Activated T-cell treated with anti-CD3 and anti-CD28 coated beads, Interleukin-2, amount 50 U/mL, for 4 hours (primary cell): ENCODE results near the gene PACRG. TPM values are rescaled to one million over a fixed set of nuclear protein-coding genes. Genes with fewer than 3 reads are reported as not detected.
"Not testable (repeated sequence)": the region's sequence is repeated elsewhere in the genome, so short reads cannot be mapped to it uniquely, and the experiment has no call there.

ENCODE experiments used
- ATAC-seq, 2 donors: fragments of 200-7000 bp; cut with Tn5 transposase; one replicate each; pipeline ENCODE4 v1.10.0; 2021
- DNase-seq: peaks from one replicate; pipeline ENCODE4 v3.0.0-alpha.2; 2020
- H3K27me3 Mint-ChIP-seq: one replicate; pipeline ENCODE4 v1.8.0; 2021; ENCODE audit warnings: low read depth, mixed read lengths
- H3K36me3 Mint-ChIP-seq: one replicate; pipeline ENCODE4 v1.8.0; 2022; ENCODE audit warnings: mixed read lengths; ENCODE audit not compliant: insufficient read depth
- H3K4me1 Mint-ChIP-seq: one replicate; pipeline ENCODE4 v1.8.0; 2021; ENCODE audit warnings: low read depth, mixed read lengths
- H3K4me3 Mint-ChIP-seq: one replicate; pipeline ENCODE4 v1.8.0; 2021; ENCODE audit warnings: mild to moderate bottlenecking, moderate library complexity, mixed read lengths
- H3K9me3 Mint-ChIP-seq: one replicate; pipeline ENCODE4 v1.8.0; 2021; ENCODE audit warnings: mixed read lengths
- total RNA-seq, 3 donors: library from RNA; stranded (reverse); gene quantifications; one replicate each; pipeline ENCODE4 v1.2.1, GENCODE V29; 2021

PACRG gene
- total RNA-seq, 3 donors from 2014 or later: not detected

DNA sequence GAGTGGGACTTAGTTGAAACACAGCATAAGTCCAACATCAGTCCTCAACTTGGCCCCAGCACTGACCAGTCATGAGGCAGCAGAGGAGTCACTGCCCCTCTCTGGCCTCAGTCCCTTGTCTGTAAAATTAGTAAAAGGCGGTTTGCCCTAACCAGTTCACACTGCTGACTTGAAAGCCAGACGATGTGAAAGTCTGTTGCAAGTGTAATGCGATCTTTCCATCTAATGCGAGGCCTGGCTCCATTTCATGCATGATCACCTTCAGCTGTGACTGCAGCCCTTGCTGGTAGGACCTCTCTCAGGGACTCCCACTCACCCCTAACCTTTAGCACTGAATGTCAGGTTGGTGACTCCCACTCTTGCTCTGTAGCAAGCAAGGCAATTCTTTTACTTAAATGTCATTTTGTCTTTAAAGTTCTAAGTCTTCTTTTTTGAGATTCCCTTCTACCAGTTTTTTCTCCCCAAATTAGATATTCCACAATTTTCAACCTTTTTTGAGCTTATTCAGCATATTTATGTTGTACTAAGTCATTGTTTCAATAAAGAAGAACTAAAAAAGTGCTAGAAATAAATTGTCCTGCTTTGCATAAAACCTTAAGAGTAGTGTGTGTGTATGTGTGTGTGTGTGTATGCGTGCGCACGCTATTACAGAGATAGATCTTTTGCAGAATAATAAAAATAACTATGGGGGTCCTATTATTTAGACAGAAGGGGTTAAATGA is 245.5 kb downstream of the PACRG start:
- no peak for ATAC-seq
- Mint-ChIP-seq H3K27me3 (no peaks in the 10 kb centered on the region), H3K9me3 (peaks cover 7% of the 10 kb centered on the region), H3K4me1 (no peaks in the 10 kb centered on the region), H3K4me3 (no peak overlapping the region), H3K36me3 (no peaks in the 10 kb centered on the region)
- no peak for DNase-seq

DNA sequence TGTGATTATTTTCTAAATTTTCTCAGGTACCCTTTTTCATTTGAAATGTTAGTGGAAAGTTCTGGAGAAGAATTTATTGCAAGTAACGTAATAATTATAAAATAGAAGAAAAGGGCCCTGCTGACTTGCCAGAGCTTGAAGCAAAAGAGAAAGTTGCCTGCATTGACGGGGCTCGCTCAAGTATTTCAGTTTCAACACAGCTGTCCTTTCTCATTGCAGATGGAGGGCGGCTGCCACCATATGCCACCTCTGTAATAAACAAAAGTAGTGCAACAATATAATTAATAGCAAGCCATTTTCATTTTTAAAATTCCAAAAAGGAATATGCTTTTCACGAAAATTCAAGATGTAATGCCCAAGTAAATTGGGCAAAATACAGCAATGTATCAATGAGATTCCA is 246.2 kb downstream of the PACRG start:
- peaks cover 7% of the 10 kb centered on the region for H3K9me3 Mint-ChIP-seq
- DNase-seq (no peak), ATAC-seq (no peak)
- H3K4me1 Mint-ChIP-seq: no peaks in the 10 kb centered on the region
- no peaks in the 10 kb centered on the region for H3K36me3 Mint-ChIP-seq
- H3K4me3 Mint-ChIP-seq: no peak overlapping the region
- no peaks in the 10 kb centered on the region for H3K27me3 Mint-ChIP-seq

DNA sequence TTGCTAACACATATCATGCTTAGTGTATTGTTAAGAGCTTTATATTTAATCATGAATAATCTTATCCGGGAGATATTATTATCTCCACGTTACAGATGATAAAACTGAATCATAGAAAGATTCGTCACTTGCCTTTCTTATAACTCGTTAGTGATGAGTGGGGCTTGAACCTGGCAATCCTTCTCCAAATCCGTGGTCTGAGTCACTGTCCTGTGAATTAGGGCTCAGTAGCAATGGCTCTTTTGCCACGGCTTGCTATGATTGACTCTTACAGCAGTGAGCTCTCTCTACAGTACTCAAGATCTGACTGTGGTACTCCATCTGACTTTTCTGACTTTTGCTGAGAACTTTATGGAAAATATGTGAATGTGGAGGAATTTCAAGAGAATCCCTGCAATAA is 246.9 kb downstream of the PACRG start:
- H3K4me1 Mint-ChIP-seq: no peaks in the 10 kb centered on the region
- H3K9me3 Mint-ChIP-seq: peaks cover 7% of the 10 kb centered on the region
- no peak for DNase-seq
- H3K27me3 Mint-ChIP-seq: no peaks in the 10 kb centered on the region
- no peak for ATAC-seq
- no peak overlapping the region for H3K4me3 Mint-ChIP-seq
- H3K36me3 Mint-ChIP-seq: no peaks in the 10 kb centered on the region

DNA sequence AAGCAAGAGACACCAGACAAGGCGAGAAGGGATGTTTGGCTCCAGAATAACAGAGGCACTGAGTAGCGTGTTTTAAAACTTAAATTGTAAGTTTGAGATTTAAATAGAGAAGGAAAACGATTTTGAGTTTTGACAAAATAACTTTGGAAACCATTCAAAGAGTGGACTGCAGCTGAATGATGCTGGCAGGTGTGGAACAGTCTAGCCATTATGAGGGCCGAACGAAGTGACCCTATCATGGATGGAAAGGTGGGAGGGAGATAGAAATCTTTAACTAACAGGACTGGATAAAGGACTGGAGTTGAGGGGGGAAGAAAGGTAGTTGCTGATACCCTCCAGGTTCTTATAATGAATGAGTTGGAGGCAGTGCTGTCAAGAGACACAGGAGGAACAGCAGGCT is 248.4 kb downstream of the PACRG start:
- Mint-ChIP-seq H3K36me3 (no peaks in the 10 kb centered on the region), H3K4me1 (no peaks in the 10 kb centered on the region), H3K4me3 (no peak overlapping the region), H3K27me3 (no peaks in the 10 kb centered on the region), H3K9me3 (peaks cover 3% of the 10 kb centered on the region)
- DNase-seq (no peak), ATAC-seq (no peak)

DNA sequence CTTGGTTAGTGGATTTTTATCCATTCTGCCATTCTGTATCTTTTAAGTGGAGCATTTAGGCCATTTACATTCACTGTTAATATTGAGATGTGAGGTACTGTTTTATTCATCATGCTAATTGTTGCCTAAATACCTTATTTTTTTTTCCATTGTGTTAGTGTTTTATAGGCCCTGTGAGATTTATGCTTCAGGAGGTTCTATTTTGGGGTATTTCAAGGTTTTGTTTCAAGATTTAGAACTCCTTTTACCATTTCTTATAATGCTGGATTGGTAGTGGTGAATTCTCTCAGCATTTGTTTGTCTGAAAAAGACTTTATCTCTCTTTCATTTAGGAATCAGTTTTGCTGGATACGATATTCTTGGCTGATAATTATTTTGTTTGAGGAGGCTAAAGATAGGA is 255.5 kb downstream of the PACRG start:
- H3K4me3 Mint-ChIP-seq, DNase-seq, H3K4me1 Mint-ChIP-seq, H3K27me3 Mint-ChIP-seq, H3K36me3 Mint-ChIP-seq, ATAC-seq: not testable (repeated sequence)
- peaks cover 25% of the 10 kb centered on the region for H3K9me3 Mint-ChIP-seq

DNA sequence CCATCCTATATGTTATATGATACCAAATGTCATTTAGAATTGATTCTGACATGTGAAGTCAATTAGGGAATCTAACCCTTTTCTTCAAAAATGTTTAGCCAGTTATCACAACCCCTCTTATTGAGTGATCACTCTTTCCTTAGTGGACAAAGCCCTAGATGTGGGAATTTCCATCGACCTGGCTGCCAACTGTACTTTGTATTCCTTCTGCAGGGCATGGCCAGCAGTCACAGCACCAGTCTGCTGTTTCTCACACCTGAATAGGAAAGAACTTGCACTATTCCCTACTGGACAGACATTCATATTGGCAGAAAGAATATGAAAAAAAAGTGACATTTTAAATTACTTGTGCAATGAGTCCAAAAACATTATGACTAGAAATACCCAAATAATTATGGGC is 271.0 kb downstream of the PACRG start:
- Mint-ChIP-seq H3K27me3 (no peaks in the 10 kb centered on the region), H3K9me3 (peaks cover 6% of the 10 kb centered on the region), H3K4me1 (no peaks in the 10 kb centered on the region), H3K4me3 (no peak overlapping the region), H3K36me3 (no peaks in the 10 kb centered on the region)
- DNase-seq (no peak), ATAC-seq (no peak)

DNA sequence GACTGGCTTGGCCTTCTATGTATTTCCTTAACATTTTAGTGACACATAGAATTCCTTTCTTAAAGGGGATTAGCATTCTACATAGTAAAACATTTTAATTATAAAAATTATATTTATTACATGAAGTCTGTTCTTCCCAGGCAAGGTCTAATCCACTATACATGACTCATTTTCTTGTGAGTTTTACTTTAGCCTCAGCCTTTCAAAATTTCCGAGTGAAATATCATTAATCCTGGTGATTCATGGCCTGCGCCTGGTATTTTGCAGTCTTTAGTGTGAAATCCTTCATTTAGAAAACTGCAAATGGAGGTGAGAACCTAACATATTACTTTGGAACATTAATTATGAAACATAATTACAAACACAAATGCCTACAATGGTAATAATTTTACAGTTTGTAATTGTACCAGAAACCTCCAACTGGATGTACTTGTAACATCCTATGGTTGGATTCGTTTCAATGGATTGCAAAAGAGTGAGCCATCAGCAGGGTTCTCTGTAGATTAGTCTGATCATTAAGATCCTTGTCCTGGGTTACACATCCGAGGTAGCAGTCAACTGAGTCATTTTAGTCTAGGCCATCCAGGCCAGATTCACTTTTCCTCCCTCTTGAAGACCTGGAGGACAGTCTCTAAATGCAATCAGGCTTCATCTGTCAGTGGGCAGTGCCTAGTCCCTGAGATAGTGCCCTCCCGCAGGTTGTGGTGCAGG is 272.0 kb downstream of the PACRG start:
- Mint-ChIP-seq H3K36me3 (no peaks in the 10 kb centered on the region), H3K9me3 (peaks cover 6% of the 10 kb centered on the region), H3K4me1 (no peaks in the 10 kb centered on the region), H3K27me3 (no peaks in the 10 kb centered on the region), H3K4me3 (no peak overlapping the region)
- ATAC-seq: no peak
- no peak for DNase-seq

DNA sequence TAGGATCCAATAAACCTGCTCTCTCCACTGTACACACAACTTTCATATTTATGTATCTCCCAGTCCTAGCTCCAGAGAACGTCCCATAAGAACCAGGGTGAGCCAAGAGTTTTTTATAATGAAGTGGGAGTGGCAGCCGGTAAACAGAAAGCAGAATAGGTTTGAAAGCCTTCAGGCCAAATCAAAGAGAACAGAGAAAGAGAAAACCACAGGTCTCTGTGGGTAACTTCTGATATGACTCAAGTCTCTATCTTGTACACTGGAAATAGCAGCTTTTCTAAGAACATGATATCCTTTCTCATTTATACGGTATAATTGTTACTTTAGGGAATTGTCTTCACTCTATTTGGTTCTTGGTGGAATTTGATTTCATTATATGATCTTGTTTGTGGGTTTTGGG is 273.6 kb downstream of the PACRG start:
- Mint-ChIP-seq H3K36me3 (no peaks in the 10 kb centered on the region), H3K4me3 (no peak overlapping the region), H3K27me3 (no peaks in the 10 kb centered on the region), H3K9me3 (peaks cover 2% of the 10 kb centered on the region), H3K4me1 (no peaks in the 10 kb centered on the region)
- DNase-seq: no peak
- ATAC-seq: no peak

DNA sequence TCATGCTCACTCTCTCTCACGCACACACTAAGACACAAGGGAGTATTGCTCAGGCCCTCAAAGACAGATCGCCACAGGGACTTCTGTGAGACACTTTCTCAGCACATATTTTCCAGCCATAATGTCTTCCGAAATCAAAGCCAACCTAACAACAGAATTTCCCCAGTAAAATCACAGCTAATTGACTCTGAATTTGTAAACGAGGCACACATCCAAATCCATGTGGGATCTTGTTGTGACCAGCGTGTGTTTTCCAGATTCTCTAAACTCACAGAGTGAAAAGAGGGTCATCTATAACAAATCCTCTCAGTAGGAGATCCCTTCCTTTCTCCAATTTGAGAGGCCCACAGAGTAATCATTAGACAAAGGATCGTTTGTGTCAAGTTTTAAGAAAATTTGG is 280.4 kb downstream of the PACRG start:
- ATAC-seq: no peak
- DNase-seq: no peak
- H3K9me3 Mint-ChIP-seq: no peaks in the 10 kb centered on the region
- no peak overlapping the region for H3K4me3 Mint-ChIP-seq
- no peaks in the 10 kb centered on the region for H3K4me1 Mint-ChIP-seq
- H3K27me3 Mint-ChIP-seq: no peaks in the 10 kb centered on the region
- H3K36me3 Mint-ChIP-seq: no peaks in the 10 kb centered on the region

DNA sequence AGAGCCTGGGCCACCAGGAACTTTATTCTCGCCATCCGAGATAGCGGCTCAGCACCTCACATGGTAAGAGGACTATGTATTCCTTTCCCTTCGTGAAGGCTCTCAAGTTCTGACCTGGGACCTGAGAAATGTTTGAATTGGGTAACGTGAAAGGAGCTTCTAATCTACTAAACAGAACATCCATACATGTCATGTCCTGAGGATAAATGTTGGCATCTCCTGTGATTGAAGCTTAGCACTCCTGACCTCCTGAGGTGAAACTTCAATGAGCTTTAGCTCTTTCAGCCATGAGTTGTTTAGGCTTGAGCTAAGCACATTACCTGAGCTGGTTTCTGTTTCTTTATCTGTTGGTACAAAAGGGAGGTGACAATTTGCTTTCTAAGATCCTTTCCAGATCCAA is 280.9 kb downstream of the PACRG start:
- Mint-ChIP-seq H3K4me3 (no peak overlapping the region), H3K9me3 (no peaks in the 10 kb centered on the region), H3K36me3 (no peaks in the 10 kb centered on the region), H3K4me1 (no peaks in the 10 kb centered on the region), H3K27me3 (no peaks in the 10 kb centered on the region)
- DNase-seq (no peak), ATAC-seq (no peak)

DNA sequence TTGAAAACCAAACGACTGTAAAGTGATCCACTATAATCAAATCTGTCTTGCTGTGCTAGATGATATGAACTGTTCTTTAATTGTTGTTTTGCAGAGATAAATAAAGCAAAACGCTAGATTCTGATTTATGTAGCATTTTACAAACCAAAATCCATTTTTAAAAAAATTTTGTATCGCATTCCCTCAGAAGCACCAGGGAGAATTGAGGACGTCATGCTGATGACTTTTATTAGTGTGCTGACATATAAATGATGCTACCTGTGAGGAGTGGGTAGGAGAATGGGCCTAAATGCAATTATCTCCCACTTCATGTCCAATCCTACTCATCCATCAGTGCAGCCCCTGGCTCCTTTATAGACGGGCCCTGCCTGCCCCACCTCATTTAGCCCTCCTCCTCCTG is 282.4 kb downstream of the PACRG start:
- DNase-seq (no peak), ATAC-seq (no peak)
- no peaks in the 10 kb centered on the region for H3K27me3 Mint-ChIP-seq
- no peaks in the 10 kb centered on the region for H3K36me3 Mint-ChIP-seq
- no peaks in the 10 kb centered on the region for H3K9me3 Mint-ChIP-seq
- H3K4me3 Mint-ChIP-seq: no peak overlapping the region
- H3K4me1 Mint-ChIP-seq: no peaks in the 10 kb centered on the region

DNA sequence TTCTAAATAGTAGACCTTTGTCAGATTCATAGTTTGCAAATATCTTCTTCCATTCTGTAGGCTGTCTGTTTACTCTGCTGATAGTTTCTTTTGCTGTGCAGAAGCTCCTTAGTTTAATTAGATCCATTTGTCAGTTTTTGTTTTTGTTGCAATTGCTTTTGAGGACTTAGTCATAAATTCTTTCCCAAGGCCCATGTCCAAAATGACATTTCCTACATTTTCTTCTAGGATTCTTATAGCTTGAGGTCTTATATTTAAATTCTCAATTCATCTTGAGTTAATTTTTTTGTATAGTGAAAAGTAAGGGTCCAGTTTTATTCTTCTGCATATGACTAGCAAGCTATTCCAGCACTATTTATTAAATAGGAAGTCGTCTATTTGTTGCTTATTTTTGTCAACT is 287.0 kb downstream of the PACRG start:
- DNase-seq (no peak), ATAC-seq (no peak)
- Mint-ChIP-seq H3K9me3 (peaks cover 13% of the 10 kb centered on the region), H3K4me1 (no peaks in the 10 kb centered on the region), H3K4me3 (no peak overlapping the region), H3K27me3 (no peaks in the 10 kb centered on the region), H3K36me3 (no peaks in the 10 kb centered on the region)

DNA sequence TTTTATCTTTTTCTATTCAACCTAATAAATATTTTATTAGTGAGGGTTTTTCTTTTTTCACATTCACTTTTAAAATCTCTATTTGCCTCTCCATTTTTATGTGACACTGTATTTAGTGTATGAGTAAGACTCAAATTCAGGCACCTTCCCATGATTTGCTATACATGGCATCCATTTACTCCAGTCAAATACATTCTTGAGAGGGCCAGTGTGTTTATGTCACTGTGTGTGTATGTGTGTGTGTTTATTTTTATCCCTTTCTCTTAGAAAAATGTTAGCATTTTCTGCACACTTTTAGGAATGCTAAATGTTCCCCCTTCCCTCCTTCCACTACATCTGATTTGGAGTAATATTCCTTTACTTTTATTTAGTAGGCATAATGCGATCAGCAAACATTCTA is 290.0 kb downstream of the PACRG start:
- H3K36me3 Mint-ChIP-seq: no peaks in the 10 kb centered on the region
- H3K4me3 Mint-ChIP-seq: no peak overlapping the region
- ATAC-seq (no peak), DNase-seq (no peak)
- no peaks in the 10 kb centered on the region for H3K27me3 Mint-ChIP-seq
- no peaks in the 10 kb centered on the region for H3K4me1 Mint-ChIP-seq
- peaks cover 22% of the 10 kb centered on the region for H3K9me3 Mint-ChIP-seq

DNA sequence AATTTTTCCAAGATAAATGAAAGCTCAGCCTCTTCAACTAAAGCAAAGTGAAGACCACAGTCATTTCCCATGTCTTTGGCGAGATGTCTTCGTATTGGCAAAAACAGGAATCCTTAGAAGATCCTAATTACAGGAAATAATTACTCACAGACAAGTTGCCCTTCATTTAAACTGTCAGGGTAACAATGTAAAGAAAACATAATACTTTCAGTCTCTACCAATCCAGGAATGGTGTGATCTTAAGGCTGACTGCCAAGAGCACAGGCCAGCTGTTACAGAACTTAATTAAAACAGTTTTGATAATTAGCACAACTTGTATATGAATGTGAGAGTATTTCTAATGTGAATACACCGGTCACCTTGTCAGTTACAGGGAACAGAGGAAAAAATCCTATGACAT is 292.2 kb downstream of the PACRG start:
- H3K4me1 Mint-ChIP-seq: no peaks in the 10 kb centered on the region
- ATAC-seq: no peak

DNA sequence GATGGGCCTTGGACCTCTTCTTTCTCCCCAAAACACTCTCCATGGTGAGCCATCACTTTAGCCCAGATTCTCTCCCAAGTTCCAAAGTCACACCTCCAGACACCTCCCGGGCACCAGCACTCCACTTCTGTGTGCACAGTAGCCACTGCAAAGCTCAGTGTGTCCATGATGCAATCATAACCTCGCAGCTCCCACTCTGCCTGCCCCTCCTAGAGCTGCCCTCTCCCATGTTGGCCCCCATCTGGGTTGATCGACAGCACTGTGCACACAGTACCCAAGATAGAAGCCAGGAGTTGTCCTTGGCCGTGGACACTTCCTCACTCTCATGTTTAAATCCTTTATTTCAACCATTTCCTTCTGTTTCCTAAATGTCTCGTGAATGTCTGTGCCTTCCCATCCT is 293.3 kb downstream of the PACRG start:
- peaks cover 30% of the 10 kb centered on the region for H3K9me3 Mint-ChIP-seq
- H3K4me1 Mint-ChIP-seq: no peaks in the 10 kb centered on the region
- DNase-seq (no peak), ATAC-seq (no peak)
- no peaks in the 10 kb centered on the region for H3K36me3 Mint-ChIP-seq
- peaks cover 2% of the 10 kb centered on the region for H3K27me3 Mint-ChIP-seq
- no peak overlapping the region for H3K4me3 Mint-ChIP-seq

More for the DNA sequence above, 292.2 kb downstream of the PACRG start:
- Mint-ChIP-seq H3K36me3 (no peaks in the 10 kb centered on the region), H3K9me3 (peaks cover 38% of the 10 kb centered on the region), H3K27me3 (peaks cover 2% of the 10 kb centered on the region), H3K4me3 (no peak overlapping the region)
- no peak for DNase-seq
